ENCODE data around the gene QRICH2.
"Not testable (repeated sequence)": the region's sequence is repeated elsewhere in the genome, so short reads cannot be mapped to it uniquely, and the experiment has no call there.

The QRICH2 gene

GRCh38 chr17:76225373-76226086, 82.5 kb downstream of the QRICH2 start:
- in situ Hi-C loops (cut with MboI; ENCODE audit: low sequenced_read_pairs) = not testable (repeated sequence)
